ENCODE data around the gene CLDN20. TPM values are rescaled to one million over a fixed set of nuclear protein-coding genes. Genes with fewer than 3 reads are reported as not detected.
"Not testable (repeated sequence)": the region's sequence is repeated elsewhere in the genome, so short reads cannot be mapped to it uniquely, and the experiment has no call there.

CLDN20 gene
- total RNA-seq, 2 donors from 2014 or later, result not detected

- Histone ChIP-seq H3K27me3 (no peaks in the 10 kb centered on the region), H3K27ac (no peak overlapping the region), H3K9me3 (no peaks in the 10 kb centered on the region), H3K4me1 (peaks cover 11% of the 10 kb centered on the region), H3K36me3 (replicated peaks in 1 of 2; ENCODE audit: insufficient read depth in 1 of 2, low read depth in 2 of 2) (peaks cover 3 to 9% of the 10 kb centered on the region in 2 donors), H3K4me3 (no peak overlapping the region)
- WGBS, 2 donors, result 80 to 100% methylated on average over 2 of the region's 2 CpGs
- DNase-seq (no peak), ATAC-seq (no peak)
- intact Hi-C loops (cut with DNase I), result no loop called here
- TF ChIP-seq CTCF (IDR thresholded peaks at IDR 0.05) (no peak), POLR2A (IDR thresholded peaks at IDR 0.05) (no peak)
Measured at GRCh38 chr6:155306958-155307357, 43.1 kb downstream of the CLDN20 start.

- DNase-seq (no peak), ATAC-seq (no peak)
- WGBS, 2 donors, result 92 to 93% methylated on average over 4 of the region's 4 CpGs
- peaks cover 3 to 4% of the 10 kb centered on the region in 2 donors for H3K36me3 ChIP-seq (replicated peaks in 1 of 2; ENCODE audit: insufficient read depth in 1 of 2, low read depth in 2 of 2)
- H3K27ac ChIP-seq, result no peak overlapping the region
- TF ChIP-seq CTCF (IDR thresholded peaks at IDR 0.05) (no peak), POLR2A (IDR thresholded peaks at IDR 0.05) (no peak)
- intact Hi-C loops (cut with DNase I), result no loop called here
- no peaks in the 10 kb centered on the region for H3K9me3 ChIP-seq
- no peaks in the 10 kb centered on the region for H3K27me3 ChIP-seq
- peaks cover 11% of the 10 kb centered on the region for H3K4me1 ChIP-seq
- H3K4me3 ChIP-seq, result no peak overlapping the region
Measured at GRCh38 chr6:155309150-155309549, 45.3 kb downstream of the CLDN20 start.

- WGBS, 2 donors, result 64 to 66% methylated on average over 2 of the region's 2 CpGs
- intact Hi-C loops (cut with DNase I), result no loop called here
- ATAC-seq (no peak), DNase-seq (no peak)
- Histone ChIP-seq H3K27ac (no peak overlapping the region), H3K36me3 (replicated peaks in 1 of 2; ENCODE audit: insufficient read depth in 1 of 2, low read depth in 2 of 2) (peaks cover 3 to 4% of the 10 kb centered on the region in 2 donors), H3K9me3 (no peaks in the 10 kb centered on the region), H3K27me3 (no peaks in the 10 kb centered on the region), H3K4me1 (peaks cover 14% of the 10 kb centered on the region), H3K4me3 (no peak overlapping the region)
- TF ChIP-seq POLR2A (IDR thresholded peaks at IDR 0.05), result no peak
Measured at GRCh38 chr6:155310596-155310995, 46.8 kb downstream of the CLDN20 start.

- WGBS, 2 donors, result 18 to 19% methylated on average over 6 of the region's 6 CpGs
- peaks cover 3 to 4% of the 10 kb centered on the region in 2 donors for H3K36me3 ChIP-seq (replicated peaks in 1 of 2; ENCODE audit: insufficient read depth in 1 of 2, low read depth in 2 of 2)
- H3K9me3 ChIP-seq, result no peaks in the 10 kb centered on the region
- no peak overlapping the region for H3K27ac ChIP-seq
- intact Hi-C loops (cut with DNase I), result no loop called here
- peaks cover 15% of the 10 kb centered on the region for H3K4me1 ChIP-seq
- ATAC-seq, result no peak
- DNase-seq, result no peak
- H3K4me3 ChIP-seq, result no peak overlapping the region
- TF ChIP-seq POLR2A (IDR thresholded peaks at IDR 0.05) (no peak), CTCF (IDR thresholded peaks at IDR 0.05) (no peak)
- H3K27me3 ChIP-seq, result no peaks in the 10 kb centered on the region
Measured at GRCh38 chr6:155311086-155311485, 47.3 kb downstream of the CLDN20 start.

- peaks cover under 1 to 3% of the 10 kb centered on the region in 2 donors for H3K36me3 ChIP-seq (replicated peaks in 1 of 2; ENCODE audit: insufficient read depth in 1 of 2, low read depth in 2 of 2)
- no peak overlapping the region for H3K4me3 ChIP-seq
- intact Hi-C loops (cut with DNase I), result no loop called here
- H3K27me3 ChIP-seq, result no peaks in the 10 kb centered on the region
- H3K27ac ChIP-seq, result no peak overlapping the region
- H3K4me1 ChIP-seq, result peaks cover 15% of the 10 kb centered on the region
- ATAC-seq, result no peak
- TF ChIP-seq CTCF (IDR thresholded peaks at IDR 0.05), result no peak
- DNase-seq, result no peak
- H3K9me3 ChIP-seq, result no peaks in the 10 kb centered on the region
- 78 to 79% methylated on average over 2 of the region's 2 CpGs for WGBS, 2 donors
Measured at GRCh38 chr6:155311583-155311982, 47.8 kb downstream of the CLDN20 start.

- H3K27me3 ChIP-seq; DNase-seq; H3K4me3 ChIP-seq; H3K36me3 ChIP-seq (replicated peaks in 1 of 2; ENCODE audit: insufficient read depth in 1 of 2, low read depth in 2 of 2); intact Hi-C loops (cut with DNase I); H3K27ac ChIP-seq; ATAC-seq; H3K9me3 ChIP-seq: not testable (repeated sequence)
- H3K4me1 ChIP-seq, result peaks cover 15% of the 10 kb centered on the region
- WGBS, 2 donors, result 90 to 96% methylated on average over 7 of the region's 7 CpGs
Measured at GRCh38 chr6:155312950-155313349, 49.1 kb downstream of the CLDN20 start.
